Measurements from ENCODE around the gene LRIG1. TPM values are rescaled to one million over a fixed set of nuclear protein-coding genes. Genes with fewer than 3 reads are reported as not detected.

LRIG1 gene
- total and polyA plus RNA-seq, 9 of the 15 experiments (the other 6 are each of a cell fraction or from before 2014, with no cell fraction given), result 0.05 to 0.38 (median 0.13) TPM; not detected in 3

DNA sequence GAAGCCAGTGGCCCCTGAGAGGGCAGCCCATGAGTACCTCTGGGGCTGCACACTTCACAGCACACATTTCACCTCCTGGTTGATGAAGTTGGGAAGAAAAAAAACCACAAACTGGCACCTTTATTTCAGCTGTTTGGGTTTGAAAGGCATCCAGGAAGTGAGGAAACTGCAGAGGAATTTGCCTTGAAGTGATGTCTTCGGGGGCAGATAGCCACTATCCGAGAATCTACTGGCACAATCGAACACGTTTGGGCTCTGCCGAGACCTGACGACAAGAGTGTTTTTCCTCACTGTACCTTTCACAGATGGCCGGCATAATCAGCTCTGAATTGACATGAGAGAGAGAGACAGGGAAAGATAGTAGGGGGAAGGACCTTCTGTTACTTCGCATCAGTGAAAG lies 59.7 kb downstream of the LRIG1 start (continued):
- TF ChIP-seq EP300 (IDR thresholded peaks at IDR 0.05; ENCODE audit: low read length) (no peak), BCOR (IDR thresholded peaks at IDR 0.05) (no peak)
- TF ChIP-seq, protein P1, sequence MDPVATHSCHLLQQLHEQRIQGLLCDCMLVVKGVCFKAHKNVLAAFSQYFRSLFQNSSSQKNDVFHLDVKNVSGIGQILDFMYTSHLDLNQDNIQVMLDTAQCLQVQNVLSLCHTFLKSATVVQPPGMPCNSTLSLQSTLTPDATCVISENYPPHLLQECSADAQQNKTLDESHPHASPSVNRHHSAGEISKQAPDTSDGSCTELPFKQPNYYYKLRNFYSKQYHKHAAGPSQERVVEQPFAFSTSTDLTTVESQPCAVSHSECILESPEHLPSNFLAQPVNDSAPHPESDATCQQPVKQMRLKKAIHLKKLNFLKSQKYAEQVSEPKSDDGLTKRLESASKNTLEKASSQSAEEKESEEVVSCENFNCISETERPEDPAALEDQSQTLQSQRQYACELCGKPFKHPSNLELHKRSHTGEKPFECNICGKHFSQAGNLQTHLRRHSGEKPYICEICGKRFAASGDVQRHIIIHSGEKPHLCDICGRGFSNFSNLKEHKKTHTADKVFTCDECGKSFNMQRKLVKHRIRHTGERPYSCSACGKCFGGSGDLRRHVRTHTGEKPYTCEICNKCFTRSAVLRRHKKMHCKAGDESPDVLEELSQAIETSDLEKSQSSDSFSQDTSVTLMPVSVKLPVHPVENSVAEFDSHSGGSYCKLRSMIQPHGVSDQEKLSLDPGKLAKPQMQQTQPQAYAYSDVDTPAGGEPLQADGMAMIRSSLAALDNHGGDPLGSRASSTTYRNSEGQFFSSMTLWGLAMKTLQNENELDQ (CRISPR knock-in tag; IDR thresholded peaks at IDR 0.05; ENCODE audit: borderline replicate concordance), result no peak

DNA sequence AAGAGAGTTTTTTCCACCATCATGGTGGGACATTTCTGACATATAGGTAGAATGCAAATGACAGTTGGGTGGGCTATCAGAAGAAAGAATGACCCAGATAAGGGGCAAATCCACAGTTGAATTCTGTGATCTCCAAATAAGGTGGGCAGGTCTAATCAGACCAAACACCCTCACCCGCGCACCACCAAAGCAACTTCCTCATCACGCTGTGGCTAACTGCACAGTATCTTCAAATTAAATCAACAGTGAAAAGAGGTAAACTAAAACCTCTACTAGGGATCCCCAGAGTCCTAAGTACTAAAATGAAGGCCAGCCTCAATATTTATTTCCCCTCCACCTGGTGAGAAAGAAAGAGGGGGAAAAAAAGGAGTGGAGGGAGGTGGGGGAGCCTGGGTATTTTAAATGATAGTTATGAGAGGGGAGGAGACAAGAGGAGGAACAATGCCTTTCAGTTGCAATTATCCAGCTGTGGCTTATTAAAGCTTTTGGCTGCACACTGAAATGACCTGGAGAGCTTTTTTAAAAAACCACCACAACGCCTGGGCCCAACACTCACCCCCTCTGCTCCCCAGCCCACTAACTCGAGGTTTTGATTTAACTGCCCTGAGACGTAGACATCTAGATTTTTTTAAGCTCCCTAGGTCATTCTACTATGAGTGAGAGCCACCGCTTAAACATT lies 61.0 kb downstream of the LRIG1 start:
- Histone ChIP-seq H3K4me2 (ENCODE audit: insufficient read depth, low read length) (no peak overlapping the region), H3K27me3 (ENCODE audit: control insufficient read depth in 2 of 2, insufficient read depth in 2 of 2, low read length in 2 of 2) (peaks cover 0 to 38% of the 10 kb centered on the region in 2 experiments; a peak in 3 of 5 replicates), H3K9me1 (ENCODE audit: control insufficient read depth, insufficient read depth, low read length) (no peaks in the 10 kb centered on the region), H3K27ac (ENCODE audit: extremely low read depth, low read depth, low read length) (no peak overlapping the region), H3K36me3 (ENCODE audit: control insufficient read depth, insufficient read depth, low read length) (no peaks in the 10 kb centered on the region), H3K4me1 (replicated peaks in 1 of 2; ENCODE audit: control insufficient read depth in 2 of 2, insufficient read depth in 2 of 2, low read length in 2 of 2) (no peaks in the 10 kb centered on the region), H4K20me1 (replicated peaks; ENCODE audit: control insufficient read depth, insufficient read depth, low read length) (no peaks in the 10 kb centered on the region), H2AFZ (ENCODE audit: low read depth, low read length) (no peak overlapping the region), H3K9me3 (replicated peaks; ENCODE audit: control insufficient read depth, insufficient read depth, low read depth, low read length) (no peaks in the 10 kb centered on the region), H3K79me2 (ENCODE audit: control insufficient read depth, insufficient read depth, low read length) (no peaks in the 10 kb centered on the region), H3K9ac (ENCODE audit: insufficient read depth in 1 of 2, low read depth in 2 of 2, low read length in 2 of 2) (no peak overlapping the region), H3K4me3 (no peak overlapping the region)
- 0% methylated on average over 6 of the region's 7 CpGs for WGBS (ENCODE audit: insufficient coverage, low coverage, missing lambda C conversion rate)
- intact Hi-C loops (cut with micrococcal nuclease), result no loop called here
- TF ChIP-seq, protein P2, sequence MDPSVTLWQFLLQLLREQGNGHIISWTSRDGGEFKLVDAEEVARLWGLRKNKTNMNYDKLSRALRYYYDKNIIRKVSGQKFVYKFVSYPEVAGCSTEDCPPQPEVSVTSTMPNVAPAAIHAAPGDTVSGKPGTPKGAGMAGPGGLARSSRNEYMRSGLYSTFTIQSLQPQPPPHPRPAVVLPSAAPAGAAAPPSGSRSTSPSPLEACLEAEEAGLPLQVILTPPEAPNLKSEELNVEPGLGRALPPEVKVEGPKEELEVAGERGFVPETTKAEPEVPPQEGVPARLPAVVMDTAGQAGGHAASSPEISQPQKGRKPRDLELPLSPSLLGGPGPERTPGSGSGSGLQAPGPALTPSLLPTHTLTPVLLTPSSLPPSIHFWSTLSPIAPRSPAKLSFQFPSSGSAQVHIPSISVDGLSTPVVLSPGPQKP (CRISPR knock-in tag; IDR thresholded peaks at IDR 0.05), result no peak
- TF ChIP-seq HCFC1 (IDR thresholded peaks at IDR 0.05; ENCODE audit: low read depth, low read length) (no peak), PHTF2 (CRISPR knock-in tag; IDR thresholded peaks at IDR 0.05) (no peak)
- DNase-seq (ENCODE audit: extremely low read depth in 1 of 4, low spot score in 3 of 4), result no peak
- in situ Hi-C loops (cut with MboI), result no loop called here
- no TSS peak for BruUV-seq (replicated peaks)
- no peak for ATAC-seq
- POLR2A ChIA-PET, result no interaction called here
- FAIRE-seq, result no peak
- CTCF ChIA-PET (ENCODE audit: low intra/inter-chr PET ratio), result interaction anchor here (0.6 kb wide), 1 partner anchor 163 kb away, joined by 3 read pairs; no protein-coding TSS in a partner anchor
